B cell (primary cell): ENCODE measurements around the gene NECTIN1. TPM values are rescaled to one million over a fixed set of nuclear protein-coding genes. Genes with fewer than 3 reads are reported as not detected.

Experiments used
- ATAC-seq: fragments of 200-7000 bp; cut with Tn5 transposase; one replicate; pipeline ENCODE4 v1.10.0; 2021; ENCODE audit warnings: low read depth, mild to moderate bottlenecking, moderate number of reproducible peaks, moderate library complexity
- CTCF ChIA-PET: fragments of 350-600 bp; sonication (Branson Sonifier 250); formaldehyde crosslinking; loops from one replicate; lab custom pipeline; 2021; ENCODE audit warnings: antibody characterized with exemption, inconsistent platforms; lab: Charles Lee
- POLR2A ChIA-PET: fragments of 350-600 bp; sonication (Branson Sonifier 250); formaldehyde crosslinking; loops from one replicate; lab custom pipeline; 2021; ENCODE audit warnings: antibody characterized with exemption; lab: Charles Lee
- DNase-seq: peaks from one replicate; pipeline ENCODE4 v3.0.0; 2013
- H2AFZ ChIP-seq: 2 replicates; pipeline ENCODE4 v1.6.1; 2012; ENCODE audit warnings: mild to moderate bottlenecking, low read depth, low read length; ENCODE audit not compliant: insufficient read depth, poor library complexity, severe bottlenecking
- H3K27ac ChIP-seq, 2 donors: 1 replicate in 1 of 2; 2 replicates in 1 of 2; pipeline ENCODE4 v1.5.1; 2012 to 2013; ENCODE audit warnings: low read length in 2 of 2, mild to moderate bottlenecking in 2 of 2, moderate library complexity in 1 of 2
- H3K27me3 ChIP-seq, 4 experiments: fragments of 200-600 bp in 1 of 4; sonication (generic) in 1 of 4; replicated peaks in 1 of 4; 1 replicate in 2 of 4; 2 replicates in 2 of 4; pipeline versions ENCODE4 v1.6.1 to v1.7.0; 2013 to 2016; ENCODE audit warnings: low read length in 3 of 4, mild to moderate bottlenecking in 2 of 4, mixed read lengths in 1 of 4, moderate library complexity in 1 of 4; ENCODE audit not compliant: insufficient read depth in 4 of 4, control insufficient read depth in 3 of 4; ENCODE audit errors: control extremely low read depth in 1 of 4
- H3K36me3 ChIP-seq, 2 experiments: replicated peaks in 1 of 2; 1 replicate in 1 of 2; 2 replicates in 1 of 2; pipeline versions ENCODE4 v1.6.1 to v1.7.1; 2013; ENCODE audit warnings: low read length in 1 of 2; ENCODE audit not compliant: insufficient read depth in 2 of 2, control insufficient read depth in 1 of 2; ENCODE audit errors: control extremely low read depth in 1 of 2, extremely low read depth in 1 of 2
- H3K4me1 ChIP-seq, 2 donors: fragments of 200-600 bp in 1 of 2; sonication (generic) in 1 of 2; 1 replicate in 1 of 2; 2 replicates in 1 of 2; pipeline versions ENCODE4 v1.5.1 to v1.6.1; 2013 to 2017; ENCODE audit warnings: low read length in 2 of 2; ENCODE audit not compliant: control insufficient read depth in 2 of 2, insufficient read depth in 2 of 2
- H3K4me2 ChIP-seq: replicated peaks from 2 replicates; pipeline ENCODE3; 2012; ENCODE audit warnings: mild to moderate bottlenecking, low read depth, low read length; ENCODE audit not compliant: poor library complexity, severe bottlenecking
- H3K4me3 ChIP-seq, 5 experiments: fragments of 200-600 bp in 1 of 5; sonication (generic) in 1 of 5; 1 replicate in 3 of 5; 2 replicates in 2 of 5; pipeline versions ENCODE4 v1.5.1 to v1.7.0; 2011 to 2016; ENCODE audit warnings: low read length in 4 of 5, mild to moderate bottlenecking in 4 of 5, low read depth in 2 of 5, control low read depth in 1 of 5, moderate library complexity in 1 of 5; ENCODE audit not compliant: insufficient read depth in 1 of 5; ENCODE audit errors: control extremely low read depth in 1 of 5, extremely low read depth in 1 of 5
- H3K79me2 ChIP-seq: fragments of 200-600 bp; sonication (generic); one replicate; pipeline ENCODE4 v1.6.0; 2016; ENCODE audit warnings: low read length; ENCODE audit not compliant: control insufficient read depth, insufficient read depth
- H3K9ac ChIP-seq: fragments of 200-600 bp; sonication (generic); 2 replicates; pipeline ENCODE4 v1.6.1; 2017; ENCODE audit warnings: mild to moderate bottlenecking, low read length, moderate library complexity
- H3K9me3 ChIP-seq, 3 donors: one replicate each; pipeline versions ENCODE4 v1.6.1 to v1.7.1; 2013; ENCODE audit warnings: low read length in 2 of 3; ENCODE audit not compliant: control insufficient read depth in 2 of 3, insufficient read depth in 1 of 3; ENCODE audit errors: control extremely low read depth in 1 of 3
- H4K20me1 ChIP-seq: 2 replicates; pipeline ENCODE4 v1.6.0; 2012; ENCODE audit warnings: mild to moderate bottlenecking, low read length; ENCODE audit not compliant: insufficient read depth, control insufficient read depth, poor library complexity, severe bottlenecking
- H3K27ac Mint-ChIP-seq: one replicate; pipeline ENCODE4 v1.8.0; 2021; ENCODE audit warnings: mixed read lengths
- H3K27me3 Mint-ChIP-seq: one replicate; pipeline ENCODE4 v1.8.0; 2021; ENCODE audit warnings: mixed read lengths
- H3K4me1 Mint-ChIP-seq: one replicate; pipeline ENCODE4 v1.8.0; 2021; ENCODE audit warnings: mixed read lengths
- H3K4me3 Mint-ChIP-seq: one replicate; pipeline ENCODE4 v1.8.0; 2021; ENCODE audit warnings: mixed read lengths
- H3K9me3 Mint-ChIP-seq: one replicate; pipeline ENCODE4 v1.8.0; 2022; ENCODE audit warnings: mixed read lengths; ENCODE audit not compliant: insufficient read depth
- CTCF ChIP-seq: fragments of 200-600 bp; IDR thresholded peaks from one replicate; pipeline ENCODE4 v1.8.0; 2022; ENCODE audit warnings: antibody characterized with exemption, mild to moderate bottlenecking
- EZH2 ChIP-seq: IDR thresholded peaks from 2 replicates; pipeline ENCODE4 v1.6.1; 2012; ENCODE audit warnings: borderline replicate concordance, low read depth, mild to moderate bottlenecking, moderate library complexity, low read length; ENCODE audit not compliant: insufficient read depth, poor library complexity, severe bottlenecking
- WGBS: methylation state at CpG from one replicate; pipeline ENCODE4 v1.1.5; 2013; ENCODE audit warnings: missing lambda C conversion rate; ENCODE audit not compliant: insufficient coverage; 5-methylcytosine and 5-hydroxymethylcytosine counted together
- intact Hi-C: fragments of 100-400 bp; cut with micrococcal nuclease; formaldehyde crosslinking; loops from one replicate; pipeline ENCODE4 v1.10.0; 2022
- polyA plus RNA-seq: library from polyadenylated mRNA; depleted of rRNA; stranded (reverse); fragments of >200 nt; gene quantifications from 2 replicates; pipeline ENCODE4 v1.2.3, GENCODE V29; 2012
- total RNA-seq, 2 donors: library from RNA; stranded (reverse); fragments of 120-200 nt in 1 of 2; gene quantifications; 1 replicate in 1 of 2; 2 replicates in 1 of 2; pipeline versions ENCODE4 v1.2.3 to v1.2.4, GENCODE V29; 2013 to 2022

NECTIN1 gene
- total and polyA plus RNA-seq, 2 donors (not counting 1 experiment from before 2014, with no cell fraction given): 2.1 to 3.9 TPM

GRCh38 chr11:119618208-119618909, 110.6 kb downstream of the NECTIN1 start:
- Histone ChIP-seq H3K36me3 (no peaks in the 10 kb centered on the region), H3K4me1 (no peaks in the 10 kb centered on the region), H3K27ac (no peak overlapping the region), H3K4me2 (no peak overlapping the region), H3K79me2 (no peaks in the 10 kb centered on the region), H4K20me1 (no peaks in the 10 kb centered on the region), H3K27me3 (peaks cover 0 to 2% (median 0%) of the 10 kb centered on the region in 4 experiments), H3K9me3 (no peaks in the 10 kb centered on the region), H3K4me3 (no peak overlapping the region), H2AFZ (no peak overlapping the region), H3K9ac (no peak overlapping the region)
- ATAC-seq (no peak), DNase-seq (no peak)
- TF ChIP-seq CTCF: no peak
- no peak for TF ChIP-seq EZH2
- Mint-ChIP-seq H3K27me3 (peaks cover 21% of the 10 kb centered on the region), H3K27ac (no peak overlapping the region), H3K4me1 (peaks cover 4% of the 10 kb centered on the region), H3K4me3 (no peak overlapping the region), H3K9me3 (no peaks in the 10 kb centered on the region)
- 43% methylated on average over 5 of the region's 8 CpGs for WGBS
- CTCF ChIA-PET: no interaction called here
- intact Hi-C loops: no loop called here
- POLR2A ChIA-PET: no interaction called here

- Histone ChIP-seq H4K20me1 (no peaks in the 10 kb centered on the region), H3K9ac (no peak overlapping the region), H3K79me2 (no peaks in the 10 kb centered on the region), H3K9me3 (no peaks in the 10 kb centered on the region), H3K4me1 (no peaks in the 10 kb centered on the region), H3K36me3 (no peaks in the 10 kb centered on the region), H2AFZ (no peak overlapping the region), H3K4me2 (no peak overlapping the region), H3K27me3 (no peaks in the 10 kb centered on the region), H3K4me3 (no peak overlapping the region), H3K27ac (no peak overlapping the region)
- Mint-ChIP-seq H3K9me3 (no peaks in the 10 kb centered on the region), H3K27me3 (peaks cover 16% of the 10 kb centered on the region), H3K4me3 (no peak overlapping the region), H3K4me1 (peaks cover 4% of the 10 kb centered on the region), H3K27ac (no peak overlapping the region)
- 88% methylated on average over 13 of the region's 13 CpGs for WGBS
- ATAC-seq (no peak), DNase-seq (no peak)
- intact Hi-C loops: no loop called here
- CTCF ChIA-PET: no interaction called here
- TF ChIP-seq EZH2: no peak
- TF ChIP-seq CTCF: no peak
- POLR2A ChIA-PET: no interaction called here
These were observed 111.7 kb downstream of the NECTIN1 start for GRCh38 chr11:119617340-119617713.
